ENCODE results near the gene ACBD4.

DNA sequence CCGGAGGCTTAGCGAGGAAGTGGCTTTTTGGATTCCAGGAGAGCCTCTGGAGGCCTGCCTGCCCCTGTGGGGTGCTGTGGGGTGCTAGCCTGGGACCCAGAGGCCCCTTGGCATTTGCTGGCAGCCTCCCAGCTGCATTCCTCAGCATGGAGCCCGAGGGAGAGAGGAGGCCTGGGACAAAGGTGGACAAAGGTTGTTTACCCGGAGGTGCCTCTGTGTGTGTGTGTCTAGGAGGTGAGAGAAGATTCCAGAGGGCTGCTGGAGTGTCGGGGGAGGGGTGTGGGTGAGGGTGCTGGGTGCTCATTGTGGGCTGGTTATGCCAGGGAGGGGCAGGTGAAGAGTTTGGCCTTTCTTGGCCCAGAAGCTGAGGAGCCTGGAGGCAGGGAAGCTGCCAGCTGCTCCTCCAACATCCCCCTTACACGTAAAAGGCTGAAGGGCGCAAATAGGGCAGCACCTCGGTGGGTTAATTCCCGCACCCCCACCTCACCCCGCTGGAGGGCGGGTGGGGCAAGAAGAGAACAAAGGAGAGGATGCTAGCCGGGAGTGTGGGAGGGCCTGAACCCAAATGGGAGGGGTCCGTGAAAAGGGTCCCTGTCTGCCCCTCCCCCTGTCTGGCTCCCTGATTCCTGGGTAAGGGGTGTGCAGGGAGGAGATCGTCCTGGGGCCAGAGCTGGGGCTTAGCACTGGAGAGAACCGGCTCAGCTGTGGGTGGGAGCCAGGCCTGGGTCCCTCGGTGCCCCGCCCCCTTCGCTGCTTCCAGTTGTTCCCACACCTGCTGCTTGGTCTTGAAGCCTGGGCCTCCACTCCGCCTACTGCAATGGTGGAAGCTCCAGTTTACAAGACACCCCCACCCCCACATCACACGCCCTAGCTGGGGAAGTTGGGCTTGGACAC is 36.1 kb downstream of the ACBD4 start:
- TF ChIP-seq EZH2 (IDR thresholded peaks at IDR 0.05; ENCODE audit: borderline replicate concordance, insufficient read depth, low read length, poor library complexity, severe bottlenecking) = no peak
- TF ChIP-seq, protein P1, sequence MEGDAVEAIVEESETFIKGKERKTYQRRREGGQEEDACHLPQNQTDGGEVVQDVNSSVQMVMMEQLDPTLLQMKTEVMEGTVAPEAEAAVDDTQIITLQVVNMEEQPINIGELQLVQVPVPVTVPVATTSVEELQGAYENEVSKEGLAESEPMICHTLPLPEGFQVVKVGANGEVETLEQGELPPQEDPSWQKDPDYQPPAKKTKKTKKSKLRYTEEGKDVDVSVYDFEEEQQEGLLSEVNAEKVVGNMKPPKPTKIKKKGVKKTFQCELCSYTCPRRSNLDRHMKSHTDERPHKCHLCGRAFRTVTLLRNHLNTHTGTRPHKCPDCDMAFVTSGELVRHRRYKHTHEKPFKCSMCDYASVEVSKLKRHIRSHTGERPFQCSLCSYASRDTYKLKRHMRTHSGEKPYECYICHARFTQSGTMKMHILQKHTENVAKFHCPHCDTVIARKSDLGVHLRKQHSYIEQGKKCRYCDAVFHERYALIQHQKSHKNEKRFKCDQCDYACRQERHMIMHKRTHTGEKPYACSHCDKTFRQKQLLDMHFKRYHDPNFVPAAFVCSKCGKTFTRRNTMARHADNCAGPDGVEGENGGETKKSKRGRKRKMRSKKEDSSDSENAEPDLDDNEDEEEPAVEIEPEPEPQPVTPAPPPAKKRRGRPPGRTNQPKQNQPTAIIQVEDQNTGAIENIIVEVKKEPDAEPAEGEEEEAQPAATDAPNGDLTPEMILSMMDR (IDR thresholded peaks at IDR 0.05; ENCODE audit: poor library complexity, severe bottlenecking) = no peak
- TF ChIP-seq REST (IDR thresholded peaks at IDR 0.05; ENCODE audit: borderline replicate concordance) = no peak
- no peak for TF ChIP-seq SMC3 (conservative IDR thresholded peaks at IDR 0.05; ENCODE audit: poor library complexity)
- no peak for TF ChIP-seq POLR2AphosphoS5 (IDR thresholded peaks at IDR 0.05)
- no peak for TF ChIP-seq EP300 (conservative IDR thresholded peaks at IDR 0.05; ENCODE audit: poor library complexity, severe bottlenecking)
- TF ChIP-seq RAD21 (conservative IDR thresholded peaks at IDR 0.05) = no peak
- TF ChIP-seq TAF1 (IDR thresholded peaks at IDR 0.05; ENCODE audit: low read depth) = no peak

Measured in neural cell (in vitro differentiated cells).